Uterus (tissue), 2 donors: ENCODE data around the gene ABAT.

Experiments
- POLR2A ChIP-seq, 2 donors: fragments of 450-650 bp; IDR thresholded peaks; one replicate each; pipeline ENCODE4 v1.6.1; 2016; ENCODE audit warnings: antibody characterized with exemption in 2 of 2, mild to moderate bottlenecking in 1 of 2, moderate library complexity in 1 of 2
- TF ChIP-seq, protein P1 (sequence below), 4 experiments: fragments of 200-600 bp in 2 of 4; fragments of 450-650 bp in 2 of 4; sonication (generic) in 2 of 4; IDR thresholded peaks; one replicate each; pipeline ENCODE4 v1.5.1; 2016 to 2019; ENCODE audit warnings: antibody characterized with exemption in 4 of 4, mild to moderate bottlenecking in 2 of 4, moderate library complexity in 1 of 4

DNA sequence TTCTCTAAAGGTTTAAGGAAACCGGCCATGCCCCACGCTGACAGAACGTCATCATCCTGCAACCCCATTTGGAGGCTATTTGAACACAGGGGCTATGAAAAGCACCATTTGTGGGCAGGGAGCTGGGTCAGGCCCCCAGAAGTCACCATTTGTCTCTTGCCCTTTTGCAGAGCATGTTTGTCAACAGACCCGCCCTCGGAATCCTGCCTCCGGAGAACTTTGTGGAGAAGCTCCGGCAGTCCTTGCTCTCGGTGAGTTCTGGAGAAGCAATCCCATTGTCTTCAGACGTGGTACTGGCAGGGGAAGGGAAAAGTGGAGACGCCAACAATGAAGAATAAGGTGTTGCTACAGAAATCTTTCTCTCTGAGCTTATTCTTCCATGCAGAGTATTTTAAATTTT, 89.5 kb downstream of the ABAT start:
- TF ChIP-seq, protein P1, sequence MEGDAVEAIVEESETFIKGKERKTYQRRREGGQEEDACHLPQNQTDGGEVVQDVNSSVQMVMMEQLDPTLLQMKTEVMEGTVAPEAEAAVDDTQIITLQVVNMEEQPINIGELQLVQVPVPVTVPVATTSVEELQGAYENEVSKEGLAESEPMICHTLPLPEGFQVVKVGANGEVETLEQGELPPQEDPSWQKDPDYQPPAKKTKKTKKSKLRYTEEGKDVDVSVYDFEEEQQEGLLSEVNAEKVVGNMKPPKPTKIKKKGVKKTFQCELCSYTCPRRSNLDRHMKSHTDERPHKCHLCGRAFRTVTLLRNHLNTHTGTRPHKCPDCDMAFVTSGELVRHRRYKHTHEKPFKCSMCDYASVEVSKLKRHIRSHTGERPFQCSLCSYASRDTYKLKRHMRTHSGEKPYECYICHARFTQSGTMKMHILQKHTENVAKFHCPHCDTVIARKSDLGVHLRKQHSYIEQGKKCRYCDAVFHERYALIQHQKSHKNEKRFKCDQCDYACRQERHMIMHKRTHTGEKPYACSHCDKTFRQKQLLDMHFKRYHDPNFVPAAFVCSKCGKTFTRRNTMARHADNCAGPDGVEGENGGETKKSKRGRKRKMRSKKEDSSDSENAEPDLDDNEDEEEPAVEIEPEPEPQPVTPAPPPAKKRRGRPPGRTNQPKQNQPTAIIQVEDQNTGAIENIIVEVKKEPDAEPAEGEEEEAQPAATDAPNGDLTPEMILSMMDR (IDR thresholded peaks at IDR 0.05): no peak
- no peak for TF ChIP-seq POLR2A (IDR thresholded peaks at IDR 0.05)
